ENCODE data around the gene CEP112.

- TF ChIP-seq POLR2AphosphoS5 (IDR thresholded peaks at IDR 0.05; ENCODE audit: borderline replicate concordance, low read depth, low read length): no peak
- no peak for TF ChIP-seq EZH2 (IDR thresholded peaks at IDR 0.05)
- TF ChIP-seq FOXP2 (optimal IDR thresholded peaks at IDR 0.05; ENCODE audit: control extremely low read depth, extremely low read length, insufficient read depth): no peak
Observed at GRCh38 chr17:66037221-66037620, 154.7 kb downstream of the CEP112 start.

Data from SK-N-MC (cell line).